NCI-H1417 (cell line): ENCODE results near the gene HOXC13.

ENCODE experiments used
- DNase-seq, 3 experiments: peaks; one replicate each; lab custom pipeline; 2025; lab: John Stamatoyannopoulos, UW

The HOXC13 gene

GRCh38 chr12:53970451-53970850 lies 31.8 kb downstream of the HOXC13 start:
- no peak for DNase-seq

- no peak for DNase-seq
Measured at GRCh38 chr12:53971129-53971528, 32.5 kb downstream of the HOXC13 start.

DNA sequence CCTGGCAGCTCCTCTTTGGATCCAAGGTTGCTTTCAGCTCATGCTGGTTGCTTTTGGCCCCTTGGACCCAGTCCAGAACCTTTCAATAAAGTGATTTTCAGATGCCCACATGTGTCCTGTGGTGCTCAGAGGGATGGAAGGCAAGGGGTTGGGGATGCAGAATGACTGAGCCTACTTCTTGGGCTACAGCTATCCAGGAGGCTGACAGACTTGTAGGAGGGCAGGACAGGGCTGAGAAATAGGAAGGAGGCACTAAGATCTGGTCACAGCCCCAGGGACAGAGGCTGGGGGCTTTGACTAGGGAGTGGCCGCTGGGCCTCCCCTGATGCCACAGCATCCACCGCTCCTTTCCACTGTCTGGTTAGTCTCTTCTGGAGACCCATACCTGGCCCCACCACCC lies 33.1 kb downstream of the HOXC13 start:
- no peak for DNase-seq

DNA sequence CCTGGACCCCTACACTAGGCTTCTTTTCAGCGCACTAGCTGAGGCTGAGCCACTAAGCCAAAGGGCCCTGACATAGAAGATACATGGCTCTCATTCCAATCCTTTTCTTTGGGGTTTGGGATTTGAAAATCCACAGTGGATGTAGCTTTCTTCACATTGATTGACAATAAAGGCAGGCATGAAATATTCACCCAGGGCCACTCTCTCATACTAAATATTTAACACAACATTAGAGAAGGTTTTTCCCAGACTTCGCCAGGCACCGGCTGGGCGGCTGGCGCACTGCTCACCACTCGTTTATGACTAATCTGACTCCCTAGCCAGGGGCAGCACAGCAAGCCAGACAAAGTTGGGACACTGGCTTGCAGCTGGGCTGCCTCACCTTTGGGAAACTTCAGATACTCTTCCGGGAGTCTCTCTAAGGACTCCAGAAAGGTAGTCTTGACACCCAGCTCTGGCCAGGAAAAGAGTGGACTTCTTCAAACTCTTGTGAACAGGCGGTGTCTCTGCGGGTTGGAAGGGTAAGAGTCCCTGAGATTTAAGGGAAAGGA lies 33.6 kb downstream of the HOXC13 start:
- DNase-seq, result no peak

GRCh38 chr12:53972722-53973235 lies 34.1 kb downstream of the HOXC13 start, which contains the start of gene HOXC11:
Gene HOXC11 (plus strand): TSS chr12:53973126. CDS start chr12:53973242, 116 bp downstream.
- DNase-seq, result no peak

DNA sequence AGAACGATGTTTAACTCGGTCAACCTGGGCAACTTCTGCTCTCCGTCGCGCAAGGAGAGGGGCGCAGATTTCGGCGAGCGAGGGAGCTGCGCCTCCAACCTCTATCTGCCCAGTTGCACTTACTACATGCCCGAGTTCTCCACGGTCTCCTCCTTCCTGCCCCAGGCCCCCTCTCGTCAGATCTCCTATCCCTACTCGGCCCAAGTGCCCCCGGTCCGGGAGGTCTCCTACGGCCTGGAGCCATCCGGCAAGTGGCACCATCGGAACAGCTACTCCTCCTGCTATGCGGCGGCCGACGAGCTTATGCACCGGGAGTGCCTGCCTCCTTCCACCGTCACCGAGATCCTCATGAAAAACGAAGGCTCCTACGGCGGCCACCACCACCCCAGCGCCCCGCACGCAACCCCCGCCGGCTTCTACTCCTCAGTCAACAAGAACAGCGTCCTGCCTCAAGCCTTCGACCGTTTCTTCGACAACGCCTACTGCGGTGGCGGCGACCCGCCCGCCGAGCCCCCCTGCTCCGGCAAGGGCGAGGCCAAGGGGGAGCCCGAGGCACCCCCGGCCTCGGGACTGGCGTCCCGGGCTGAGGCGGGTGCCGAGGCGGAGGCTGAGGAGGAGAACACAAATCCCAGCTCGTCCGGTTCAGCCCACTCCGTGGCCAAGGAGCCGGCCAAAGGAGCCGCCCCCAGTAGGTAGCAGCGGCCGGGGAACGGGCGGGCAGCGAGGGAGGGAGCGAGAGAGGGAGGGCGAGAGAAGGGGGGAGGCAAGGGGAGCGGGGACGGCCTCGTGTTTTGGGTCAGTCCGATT lies 34.8 kb downstream of the HOXC13 start:
- DNase-seq, result peak in 1 of 3 experiments; percentile 47

GRCh38 chr12:53974084-53975063 lies 35.7 kb downstream of the HOXC13 start, which contains the start of gene HOTAIR:
Gene HOTAIR (minus strand): TSS chr12:53974954.
- peak; percentile 51 to 71 (median 55) for DNase-seq

- peak in 1 of 3 experiments; percentile 54 for DNase-seq
Measured at GRCh38 chr12:53975064-53975471, 36.4 kb downstream of the HOXC13 start.

GRCh38 chr12:53975479-53976152 lies 37.0 kb downstream of the HOXC13 start:
- no peak for DNase-seq

DNA sequence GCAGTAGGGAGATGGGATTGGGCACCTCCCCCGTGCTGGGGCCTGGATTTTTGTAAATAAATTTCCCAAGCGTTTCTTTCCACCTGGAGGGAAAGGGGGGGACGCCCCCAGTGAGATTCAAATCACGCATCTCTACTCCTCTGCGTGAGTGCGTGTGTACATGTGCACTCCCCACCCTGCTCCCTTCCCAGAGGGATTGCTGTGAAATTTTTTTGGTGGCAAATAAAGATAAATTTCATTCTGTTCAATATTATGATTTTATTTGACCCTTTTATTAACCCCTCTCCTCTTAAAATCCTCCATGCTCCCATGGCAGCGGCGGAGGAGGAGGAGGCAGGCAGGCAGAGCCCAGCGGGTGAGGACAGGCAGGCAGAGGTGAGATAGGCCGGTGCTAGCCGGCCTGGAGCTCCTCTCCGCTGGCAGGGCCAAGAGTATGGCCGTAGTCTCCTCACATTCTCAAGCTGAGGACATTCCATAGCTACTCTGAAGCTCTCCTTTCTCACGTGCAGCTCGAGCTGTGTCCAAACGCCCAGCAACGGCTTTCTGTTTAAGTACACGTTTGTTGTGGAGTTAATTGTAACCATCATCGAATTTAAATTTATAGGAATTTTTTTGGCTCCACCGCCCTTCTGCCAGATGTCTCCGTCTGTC lies 37.7 kb downstream of the HOXC13 start:
- no peak for DNase-seq

DNA sequence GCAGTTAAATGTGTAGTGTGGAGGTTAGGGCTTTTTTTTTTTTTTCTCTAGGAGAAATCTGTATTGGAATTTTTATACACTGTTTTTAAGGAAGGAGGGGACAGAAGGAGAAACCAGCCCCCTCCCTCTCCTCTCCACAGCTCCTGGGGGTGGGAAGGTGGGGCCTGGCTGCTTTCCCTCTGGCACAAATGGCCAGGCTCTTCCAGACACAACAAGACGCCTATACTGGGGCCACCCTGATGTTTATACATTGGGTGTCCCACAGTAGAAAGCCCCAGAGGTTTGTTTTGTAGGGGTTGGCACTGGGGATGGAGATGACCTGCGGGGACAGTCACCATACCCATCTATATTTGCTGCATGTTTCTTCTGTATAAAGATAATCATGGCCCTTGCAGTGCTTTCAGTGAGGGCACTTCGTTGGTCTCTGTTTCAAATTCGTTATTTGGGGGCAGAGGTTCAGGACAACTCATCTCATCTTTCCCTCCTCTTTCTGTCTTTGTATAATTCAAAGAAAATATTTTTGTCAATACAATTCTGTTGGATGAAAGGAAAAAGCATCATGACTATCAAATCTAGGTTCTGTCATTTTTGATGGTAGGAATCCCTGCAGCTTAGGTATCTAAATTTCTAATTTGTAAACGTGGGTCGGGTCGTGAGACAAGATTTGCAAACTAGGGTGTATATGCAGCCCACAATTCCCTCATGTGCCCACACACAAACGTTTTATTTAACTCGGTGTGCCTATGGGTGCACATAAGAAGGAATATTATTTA lies 38.4 kb downstream of the HOXC13 start:
- no peak for DNase-seq

GRCh38 chr12:53977596-53978445 lies 39.2 kb downstream of the HOXC13 start:
- no peak for DNase-seq

- DNase-seq, result no peak
Measured at GRCh38 chr12:53978477-53979356, 40.1 kb downstream of the HOXC13 start.

DNA sequence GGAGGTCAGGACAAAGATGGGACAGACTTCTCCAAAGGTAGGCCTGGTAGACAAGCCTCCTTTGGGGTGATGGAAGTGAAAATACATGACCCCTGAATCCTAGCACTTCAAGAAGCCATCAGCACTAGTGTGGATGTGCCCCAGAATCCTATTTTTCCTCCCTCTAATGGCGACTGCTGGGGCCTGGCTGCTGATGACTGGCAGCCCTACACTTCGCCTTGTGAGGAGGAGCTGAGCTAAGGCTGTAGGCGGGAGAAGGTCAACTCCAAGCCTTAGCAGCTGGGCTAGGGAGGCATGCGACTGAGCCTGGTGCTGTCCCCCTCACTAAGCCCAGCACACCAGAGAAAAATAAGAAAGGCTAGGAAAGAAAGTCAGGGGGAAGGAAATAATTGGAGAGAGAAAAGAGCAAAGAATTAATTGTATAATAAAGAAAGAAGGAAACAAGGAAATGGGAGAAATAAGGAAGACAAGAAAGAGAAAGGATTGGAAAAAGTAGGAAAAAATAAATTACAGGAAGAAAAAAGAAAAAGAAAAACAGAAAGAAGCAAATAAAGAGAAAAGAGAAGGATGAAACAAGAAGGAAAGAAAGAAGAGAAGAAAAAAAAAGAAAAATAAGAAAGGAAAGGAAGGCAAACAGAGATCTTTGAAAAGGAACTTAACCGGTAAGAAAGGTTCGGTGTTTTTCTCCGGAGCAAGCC lies 41.6 kb downstream of the HOXC13 start:
- DNase-seq, result no peak

DNA sequence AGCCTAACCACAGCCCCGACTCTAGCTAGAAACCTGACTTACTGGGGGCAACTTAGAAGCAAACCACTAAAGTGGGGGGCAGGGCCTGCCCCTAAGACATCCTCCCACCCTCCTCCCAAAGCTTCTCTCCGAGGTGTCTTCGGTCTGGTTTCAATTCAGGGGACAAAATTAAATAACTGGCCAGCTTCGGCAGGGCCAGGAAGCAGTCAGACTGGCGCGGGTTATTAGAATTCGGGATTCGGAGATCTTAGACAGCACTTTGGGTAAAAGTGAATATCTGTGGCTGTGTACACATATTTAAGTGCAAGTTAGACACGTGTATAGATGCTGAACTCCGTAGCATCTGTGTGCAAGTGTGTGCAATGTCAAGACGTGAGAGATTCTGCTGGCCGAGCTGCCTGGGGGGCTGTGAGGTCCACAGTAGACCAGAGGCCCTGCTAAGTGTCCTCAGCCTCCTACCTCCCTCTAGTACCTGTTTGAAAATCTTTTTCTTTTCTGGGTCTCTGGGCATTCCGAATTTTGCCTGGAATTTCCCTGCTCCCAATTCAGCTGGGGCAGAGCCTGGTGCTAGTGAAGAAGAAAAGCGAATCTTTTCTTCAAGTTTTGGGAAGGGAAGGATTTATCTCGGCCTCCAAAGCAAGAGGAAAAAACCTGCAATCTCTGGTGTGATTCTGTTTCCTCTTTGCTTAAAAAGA lies 42.3 kb downstream of the HOXC13 start:
- DNase-seq, result no peak

- no peak for DNase-seq
Measured at GRCh38 chr12:53981634-53982565, 43.3 kb downstream of the HOXC13 start.
